Measurements from ENCODE around the gene AFM. TPM values are rescaled to one million over a fixed set of nuclear protein-coding genes. Genes with fewer than 3 reads are reported as not detected.

AFM gene
- polyA plus RNA-seq, 2 of the 4 experiments (the other 2 are of a cell fraction) = not detected

- Histone ChIP-seq H3K4me3 (no peak overlapping the region), H3K27ac (no peak overlapping the region), H3K4me1 (no peaks in the 10 kb centered on the region; the same call in 2 of the 3 replicates), H3K4me2 (no peak overlapping the region), H3K9me3 (no peaks in the 10 kb centered on the region)
- FAIRE-seq = no peak
- ATAC-seq = no peak
- POLR2A ChIA-PET = no interaction called here
- no peak for DNase-seq (ENCODE audit: low read depth in 1 of 2, low spot score in 1 of 2)
- no peak for TF ChIP-seq RFX5 (IDR thresholded peaks at IDR 0.05)
- CTCF ChIA-PET = interaction anchor here (0.6 kb wide), 1 partner anchor 85 kb away, joined by 3 read pairs; no protein-coding TSS in a partner anchor
- WGBS (ENCODE audit: missing lambda C conversion rate) = 42% methylated on average over 3 of the region's 3 CpGs
Observed at GRCh38 chr4:73436674-73437557, 44.6 kb upstream of the AFM start.

GRCh38 chr4:73437558-73437956, 44.0 kb upstream of the AFM start:
- Histone ChIP-seq H3K4me3 (no peak overlapping the region), H3K27ac (no peak overlapping the region), H3K4me2 (no peak overlapping the region), H3K4me1 (peaks cover 6% of the 10 kb centered on the region; the same call in 2 of the 3 replicates), H3K9me3 (no peaks in the 10 kb centered on the region)
- FAIRE-seq (no peak), ATAC-seq (no peak), DNase-seq (ENCODE audit: low read depth in 1 of 2, low spot score in 1 of 2) (no peak)
- CTCF ChIA-PET = interaction anchor here (1.0 to 1.5 kb wide), 2 partner anchors 13 to 96 kb away, joined by 3 to 4 read pairs; no protein-coding TSS in a partner anchor
- TF ChIP-seq FOXS1 (CRISPR knock-in tag; IDR thresholded peaks at IDR 0.05) (no peak), CBX2 (IDR thresholded peaks at IDR 0.05; ENCODE audit: borderline replicate concordance, low read depth) (no peak), HMGXB4 (CRISPR knock-in tag; IDR thresholded peaks at IDR 0.05; ENCODE audit: borderline replicate concordance) (no peak), MYC (IDR thresholded peaks at IDR 0.05; ENCODE audit: borderline replicate concordance, low read length) (no peak), SREBF2 (IDR thresholded peaks at IDR 0.05) (no peak)
- POLR2A ChIA-PET = no interaction called here

GRCh38 chr4:73438048-73438447, 43.5 kb upstream of the AFM start:
- DNase-seq (ENCODE audit: low read depth in 1 of 2, low spot score in 1 of 2) (no peak), FAIRE-seq (no peak), ATAC-seq (no peak)
- Histone ChIP-seq H3K4me2 (no peak overlapping the region), H3K9me3 (no peaks in the 10 kb centered on the region), H3K27ac (no peak overlapping the region), H3K4me3 (no peak overlapping the region), H3K4me1 (peaks cover 8% of the 10 kb centered on the region; the same call in 2 of the 3 replicates)
- POLR2A ChIA-PET = no interaction called here
- 62% methylated on average over 1 of the region's 1 CpG for whole genome bisulfite sequencing (ENCODE audit: missing lambda C conversion rate)
- TF ChIP-seq CTCF (IDR thresholded peaks at IDR 0.05) (no peak), MAX (IDR thresholded peaks at IDR 0.05) (no peak), CHD4 (IDR thresholded peaks at IDR 0.05; ENCODE audit: borderline replicate concordance) (no peak), FOSL2 (IDR thresholded peaks at IDR 0.05) (no peak), FOSL2 (CRISPR knock-in tag; IDR thresholded peaks at IDR 0.05) (no peak), EHMT2 (IDR thresholded peaks at IDR 0.05; ENCODE audit: low read depth) (no peak), KDM5A (IDR thresholded peaks at IDR 0.05) (no peak)
- CTCF ChIA-PET = interaction anchor here (1.0 to 1.5 kb wide), 2 partner anchors 13 to 97 kb away, joined by 3 to 4 read pairs; no protein-coding TSS in a partner anchor

GRCh38 chr4:73438582-73439215, 42.8 kb upstream of the AFM start:
- ChIA-PET CTCF (interaction anchor here (1.0 to 1.5 kb wide), 2 partner anchors 14 to 97 kb away, joined by 3 to 4 read pairs; no protein-coding TSS in a partner anchor), POLR2A (no interaction called here)
- FAIRE-seq (no peak), DNase-seq (ENCODE audit: low read depth in 1 of 2, low spot score in 1 of 2) (no peak), ATAC-seq (no peak)
- no peak overlapping the region for H3K4me2 ChIP-seq
- no peaks in the 10 kb centered on the region for H3K9me3 ChIP-seq
- H3K4me3 ChIP-seq = no peak overlapping the region
- WGBS (ENCODE audit: missing lambda C conversion rate) = 18% methylated on average over 2 of the region's 2 CpGs
- no peak overlapping the region for H3K27ac ChIP-seq
- H3K4me1 ChIP-seq = peaks cover 8% of the 10 kb centered on the region; the same call in 2 of the 3 replicates
- TF ChIP-seq NR3C1 (IDR thresholded peaks at IDR 0.05) (no peak), SREBF2 (IDR thresholded peaks at IDR 0.05) (no peak), JUN (IDR thresholded peaks at IDR 0.05) (no peak), CHD2 (IDR thresholded peaks at IDR 0.05; ENCODE audit: low read length, partially characterized antibody) (no peak), REST (IDR thresholded peaks at IDR 0.05) (no peak), PBX3 (IDR thresholded peaks at IDR 0.05) (no peak), CEBPB (IDR thresholded peaks at IDR 0.05) (no peak), RNF2 (IDR thresholded peaks at IDR 0.05; ENCODE audit: borderline replicate concordance, low read depth) (no peak)

All from A549 (cell line).